Measurements from ENCODE around the gene AATF. TPM values are rescaled to one million over a fixed set of nuclear protein-coding genes. Genes with fewer than 3 reads are reported as not detected.

Gene AATF
- total RNA-seq, 1 donor from 2014 or later, result 25.0 TPM

DNA sequence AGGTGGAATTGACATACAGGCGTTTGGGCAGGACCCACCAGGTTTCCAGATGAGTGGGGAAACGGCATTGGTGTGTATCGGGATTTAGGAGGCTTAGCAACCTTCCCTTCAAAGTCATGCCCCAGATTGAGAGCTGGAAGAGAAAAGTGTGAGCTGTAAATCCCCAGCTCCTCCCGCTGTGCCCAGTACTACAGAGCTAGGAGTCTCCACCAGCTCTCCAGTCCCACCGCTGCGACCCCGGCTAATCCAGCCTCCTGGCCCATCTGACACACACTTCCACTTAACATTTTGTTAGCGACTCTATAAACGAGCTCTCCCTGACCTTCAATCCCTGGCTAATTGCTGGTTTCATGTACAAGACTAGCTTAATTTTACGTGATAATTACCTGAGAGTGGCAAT, 41.3 kb upstream of the AATF start:
- Mint-ChIP-seq H3K36me3 (ENCODE audit: low read depth, unreplicated experiment) (no peaks in the 10 kb centered on the region), H3K4me1 (ENCODE audit: unreplicated experiment) (no peaks in the 10 kb centered on the region), H3K4me3 (ENCODE audit: unreplicated experiment) (no peak overlapping the region), H3K27me3 (ENCODE audit: unreplicated experiment) (peaks cover 3% of the 10 kb centered on the region), H3K9me3 (ENCODE audit: unreplicated experiment) (no peaks in the 10 kb centered on the region), H3K27ac (ENCODE audit: unreplicated experiment) (no peak overlapping the region)
- DNase-seq (ENCODE audit: low spot score), result no peak
- no peak for TF ChIP-seq CTCF (IDR thresholded peaks at IDR 0.05; ENCODE audit: unreplicated experiment)

DNA sequence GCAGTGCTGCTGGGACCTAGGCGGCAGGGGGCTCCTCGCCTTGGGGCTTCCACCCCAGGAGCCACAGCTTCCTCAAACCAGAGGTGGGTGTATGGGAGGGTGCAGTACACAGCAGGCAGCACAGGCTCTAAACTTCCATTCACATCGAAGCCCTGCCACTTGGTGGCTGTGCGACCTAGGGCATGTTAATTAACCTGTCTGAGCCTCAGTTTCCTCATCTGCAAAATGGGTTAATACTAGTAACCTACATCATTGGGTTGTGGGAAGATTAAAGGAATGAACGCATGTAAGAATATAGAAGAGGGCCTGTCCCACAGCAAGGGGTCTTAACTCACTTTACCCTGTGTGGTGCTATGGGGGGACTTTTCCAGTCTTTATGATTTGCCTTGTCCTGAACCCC, 38.2 kb upstream of the AATF start:
- no peak for DNase-seq (ENCODE audit: low spot score)
- Mint-ChIP-seq H3K27ac (ENCODE audit: unreplicated experiment) (no peak overlapping the region), H3K4me1 (ENCODE audit: unreplicated experiment) (no peaks in the 10 kb centered on the region), H3K36me3 (ENCODE audit: low read depth, unreplicated experiment) (no peaks in the 10 kb centered on the region), H3K4me3 (ENCODE audit: unreplicated experiment) (no peak overlapping the region), H3K27me3 (ENCODE audit: unreplicated experiment) (peaks cover 3% of the 10 kb centered on the region), H3K9me3 (ENCODE audit: unreplicated experiment) (no peaks in the 10 kb centered on the region)
- no peak for TF ChIP-seq CTCF (IDR thresholded peaks at IDR 0.05; ENCODE audit: unreplicated experiment)

GRCh38 chr17:36911001-36911400, 37.8 kb upstream of the AATF start:
- Mint-ChIP-seq H3K27ac (ENCODE audit: unreplicated experiment) (no peak overlapping the region), H3K27me3 (ENCODE audit: unreplicated experiment) (peaks cover 3% of the 10 kb centered on the region), H3K9me3 (ENCODE audit: unreplicated experiment) (no peaks in the 10 kb centered on the region), H3K4me1 (ENCODE audit: unreplicated experiment) (no peaks in the 10 kb centered on the region), H3K4me3 (ENCODE audit: unreplicated experiment) (no peak overlapping the region), H3K36me3 (ENCODE audit: low read depth, unreplicated experiment) (no peaks in the 10 kb centered on the region)
- TF ChIP-seq CTCF (IDR thresholded peaks at IDR 0.05; ENCODE audit: unreplicated experiment), result no peak
- no peak for DNase-seq (ENCODE audit: low spot score)

- DNase-seq (ENCODE audit: low spot score), result no peak
- Mint-ChIP-seq H3K9me3 (ENCODE audit: unreplicated experiment) (no peaks in the 10 kb centered on the region), H3K27ac (ENCODE audit: unreplicated experiment) (no peak overlapping the region), H3K4me3 (ENCODE audit: unreplicated experiment) (no peak overlapping the region), H3K27me3 (ENCODE audit: unreplicated experiment) (peaks cover 4% of the 10 kb centered on the region), H3K36me3 (ENCODE audit: low read depth, unreplicated experiment) (no peaks in the 10 kb centered on the region), H3K4me1 (ENCODE audit: unreplicated experiment) (no peaks in the 10 kb centered on the region)
- no peak for TF ChIP-seq CTCF (IDR thresholded peaks at IDR 0.05; ENCODE audit: unreplicated experiment)
Observed at GRCh38 chr17:36913132-36913531, 35.6 kb upstream of the AATF start.

DNA sequence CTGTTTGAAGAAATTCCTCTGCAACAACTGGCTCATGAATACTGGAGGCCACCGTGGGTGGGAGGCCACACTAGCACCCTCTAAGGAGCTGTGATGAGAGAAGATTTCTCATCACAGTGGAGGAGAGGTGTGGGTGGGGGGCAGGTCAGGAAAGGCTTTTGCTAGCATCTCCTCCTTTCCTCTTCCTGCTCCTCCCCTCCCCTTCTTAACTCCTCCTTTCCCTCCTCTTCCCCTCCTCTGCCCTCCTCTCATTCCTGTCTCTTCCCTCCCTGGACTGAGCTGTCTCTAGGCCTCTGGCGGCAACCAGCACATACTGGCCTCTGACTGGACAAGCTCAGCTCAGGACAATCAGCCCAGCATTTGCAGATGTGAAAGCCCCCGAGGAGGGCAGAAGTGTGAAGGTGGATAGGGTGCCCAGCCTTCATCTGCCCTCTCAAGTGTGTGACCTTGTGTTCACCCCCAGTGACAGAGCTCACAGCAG, 30.5 kb upstream of the AATF start:
- no peak for DNase-seq (ENCODE audit: low spot score)
- TF ChIP-seq CTCF (IDR thresholded peaks at IDR 0.05; ENCODE audit: unreplicated experiment), result no peak
- H3K27ac Mint-ChIP-seq (ENCODE audit: unreplicated experiment), result no peak overlapping the region
- peaks cover 4% of the 10 kb centered on the region for H3K27me3 Mint-ChIP-seq (ENCODE audit: unreplicated experiment)
- H3K9me3 Mint-ChIP-seq (ENCODE audit: unreplicated experiment), result no peaks in the 10 kb centered on the region
- peaks cover 6% of the 10 kb centered on the region for H3K4me1 Mint-ChIP-seq (ENCODE audit: unreplicated experiment)
- peaks cover 4% of the 10 kb centered on the region for H3K36me3 Mint-ChIP-seq (ENCODE audit: low read depth, unreplicated experiment)
- no peak overlapping the region for H3K4me3 Mint-ChIP-seq (ENCODE audit: unreplicated experiment)
